GM21447 (cell line): Measurements from ENCODE around the gene TPBGL.
"Not testable (repeated sequence)": the region's sequence is repeated elsewhere in the genome, so short reads cannot be mapped to it uniquely, and the experiment has no call there.

Source experiments
- ATAC-seq: cut with Tn5 transposase; IDR thresholded peaks from one replicate; pipeline ENCODE4 v1.9.1; 2021; ENCODE audit not compliant: unreplicated experiment

Gene TPBGL

DNA sequence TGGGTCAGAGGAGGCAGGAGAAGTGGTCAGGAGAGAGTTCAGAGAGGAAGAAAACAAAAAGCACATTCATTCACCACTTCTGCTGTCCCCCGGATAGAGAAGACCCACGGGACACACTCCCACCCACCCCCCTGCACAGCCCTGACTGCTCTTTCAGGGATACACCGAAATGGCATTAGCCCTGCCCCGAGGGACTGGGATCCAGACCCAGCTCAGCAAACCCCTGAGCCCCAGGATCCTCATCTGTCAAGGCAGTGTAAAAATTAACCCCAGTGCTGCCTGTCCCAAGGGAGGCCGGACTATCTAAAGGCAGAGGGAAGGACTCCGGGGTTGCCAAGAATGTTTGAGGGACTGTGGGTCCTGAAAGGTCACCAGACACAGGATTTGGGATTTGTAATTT, 31.2 kb downstream of the TPBGL start:
- no peak for ATAC-seq

GRCh38 chr11:75272391-75272790, 31.8 kb downstream of the TPBGL start:
- no peak for ATAC-seq

DNA sequence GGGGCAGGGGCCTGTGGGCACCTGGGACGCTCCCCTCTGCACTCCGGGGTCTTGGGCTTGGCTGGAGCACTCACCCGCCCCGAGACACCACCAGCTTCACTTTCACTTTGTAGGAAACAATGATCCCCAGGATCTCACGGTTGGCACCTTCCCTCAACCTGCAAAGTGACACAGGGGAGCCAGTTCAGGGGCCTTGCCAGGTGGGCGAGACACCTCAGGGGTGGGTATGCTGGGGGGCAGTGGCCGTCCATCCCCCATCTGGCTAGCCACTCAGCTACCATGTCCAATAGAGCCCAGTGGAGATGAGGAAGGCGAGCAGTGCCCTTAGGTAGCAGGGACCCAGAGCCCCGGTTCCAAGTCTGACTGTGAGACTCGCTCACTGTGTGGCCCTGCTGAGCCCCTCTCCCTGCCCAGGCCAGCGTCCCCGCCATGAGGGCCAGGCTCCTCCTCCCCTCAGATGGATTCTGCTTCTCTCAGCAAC, 32.3 kb downstream of the TPBGL start:
- ATAC-seq, result no peak

DNA sequence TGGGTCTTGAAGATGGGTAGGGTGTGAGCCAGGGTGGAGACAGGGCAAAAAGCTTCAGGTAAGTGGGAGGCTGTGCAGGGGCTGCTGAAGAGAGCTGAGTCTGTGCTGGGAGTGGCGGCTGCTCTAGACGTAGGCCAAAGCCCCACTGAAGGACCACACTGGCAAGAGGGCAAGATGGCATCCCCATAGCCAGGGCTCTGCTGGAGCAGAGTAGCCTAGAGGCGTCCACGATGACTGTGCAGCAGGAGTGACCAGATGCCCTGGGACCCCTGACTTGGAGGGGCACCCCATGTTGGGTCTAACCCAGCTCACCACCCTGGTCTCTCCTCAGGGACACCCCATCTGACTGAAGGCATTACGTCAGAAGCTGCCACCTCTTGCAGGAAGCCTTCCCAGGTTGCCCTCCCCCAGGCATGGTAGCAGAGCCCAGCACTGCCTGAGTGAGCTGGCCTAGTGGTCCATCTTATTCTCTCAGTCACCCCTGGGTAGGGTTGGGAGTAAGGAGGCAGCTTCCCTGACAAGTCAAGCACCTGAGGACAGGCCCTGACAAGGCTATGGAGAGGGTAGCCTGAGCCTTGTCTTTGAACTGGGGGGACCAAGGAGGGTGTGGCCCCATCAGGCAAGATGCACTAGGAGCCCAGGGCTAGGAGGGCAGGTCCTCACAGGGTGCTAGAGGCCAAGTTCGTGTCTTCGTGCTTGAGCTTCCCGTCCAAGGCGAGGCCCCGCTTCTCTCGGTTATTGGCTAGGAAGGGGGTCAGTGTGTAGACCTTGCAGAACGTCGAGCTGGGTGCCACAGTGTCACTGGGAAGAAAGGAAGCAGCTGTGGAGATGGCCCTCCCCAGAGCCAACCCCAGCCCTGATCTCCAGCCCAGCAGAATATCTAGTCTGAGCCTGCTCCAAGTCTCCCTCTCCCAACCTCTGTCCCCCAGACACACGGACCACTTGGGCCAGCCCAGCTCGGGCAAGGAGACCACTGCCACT, 33.1 kb downstream of the TPBGL start:
- no peak for ATAC-seq

DNA sequence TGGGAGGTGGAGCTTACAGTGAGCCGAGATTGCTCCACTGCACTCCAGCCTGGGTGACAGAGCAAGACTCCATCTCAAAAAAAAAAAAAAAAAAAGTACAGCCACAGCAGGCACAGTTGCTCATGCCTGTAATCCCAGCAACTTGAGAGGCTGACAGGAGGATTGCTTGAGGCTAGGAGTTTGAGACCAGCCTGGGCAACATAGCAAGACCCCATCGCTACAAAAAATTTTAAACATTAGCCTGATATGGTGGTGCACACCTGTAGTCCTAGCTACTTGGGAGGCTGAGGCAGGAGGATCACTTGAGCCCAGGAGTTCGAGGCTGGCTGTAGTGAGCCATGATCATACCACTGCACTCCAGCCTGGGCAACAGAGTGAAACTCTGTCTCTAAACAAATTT, 34.1 kb downstream of the TPBGL start:
- not testable (repeated sequence) for ATAC-seq

GRCh38 chr11:75275581-75275980, 35.0 kb downstream of the TPBGL start:
- no peak for ATAC-seq

- no peak for ATAC-seq
Observed at GRCh38 chr11:75276186-75276585, 35.6 kb downstream of the TPBGL start.

DNA sequence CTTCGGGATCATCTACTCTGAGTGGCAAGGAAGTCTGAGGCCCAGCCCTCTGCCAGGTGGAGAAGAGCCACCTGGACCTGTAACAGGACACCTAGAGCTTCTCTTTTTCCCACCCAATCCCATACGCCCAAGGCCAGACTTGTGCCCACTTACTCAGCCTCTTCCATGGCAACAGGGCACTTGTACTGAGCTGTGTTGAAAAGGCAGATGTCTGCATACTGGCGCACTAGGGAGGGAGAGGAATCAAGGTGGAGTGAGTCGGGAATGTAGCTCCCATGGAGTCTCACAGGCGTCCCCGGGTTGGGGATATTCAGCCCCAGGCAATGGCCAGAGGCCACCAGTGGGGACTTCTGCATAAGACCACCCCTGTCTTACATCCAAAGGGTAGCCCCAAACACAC, 36.1 kb downstream of the TPBGL start:
- ATAC-seq, result no peak

DNA sequence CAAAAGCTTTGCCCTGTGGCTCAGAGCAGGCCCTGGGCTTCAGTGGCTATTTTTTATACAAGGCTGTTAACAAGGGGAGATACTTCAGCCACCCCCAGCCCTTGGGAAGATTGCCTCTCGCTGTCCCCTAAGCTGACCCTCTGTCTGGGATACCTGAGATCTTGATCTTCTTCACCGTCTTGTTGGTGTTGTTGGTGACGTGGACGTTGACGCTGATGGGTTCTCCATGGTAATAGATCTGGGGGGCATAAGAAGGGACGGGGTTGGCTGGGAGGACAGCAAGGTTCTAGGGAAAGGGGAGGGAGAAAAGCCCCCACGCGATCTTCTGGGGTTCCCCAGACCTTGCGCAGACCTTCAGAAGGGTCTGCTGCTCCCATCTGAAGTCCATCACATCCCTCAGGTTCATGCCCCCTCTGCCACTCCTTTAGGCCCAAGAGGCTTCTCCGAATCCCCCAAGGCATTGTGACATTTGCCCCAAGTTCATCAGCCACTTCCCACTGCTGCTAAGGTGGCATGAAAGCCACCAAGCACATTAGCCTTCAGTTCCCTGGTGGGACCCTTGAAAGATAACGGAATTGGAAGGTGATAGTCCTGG, 36.7 kb downstream of the TPBGL start:
- ATAC-seq, result no peak

DNA sequence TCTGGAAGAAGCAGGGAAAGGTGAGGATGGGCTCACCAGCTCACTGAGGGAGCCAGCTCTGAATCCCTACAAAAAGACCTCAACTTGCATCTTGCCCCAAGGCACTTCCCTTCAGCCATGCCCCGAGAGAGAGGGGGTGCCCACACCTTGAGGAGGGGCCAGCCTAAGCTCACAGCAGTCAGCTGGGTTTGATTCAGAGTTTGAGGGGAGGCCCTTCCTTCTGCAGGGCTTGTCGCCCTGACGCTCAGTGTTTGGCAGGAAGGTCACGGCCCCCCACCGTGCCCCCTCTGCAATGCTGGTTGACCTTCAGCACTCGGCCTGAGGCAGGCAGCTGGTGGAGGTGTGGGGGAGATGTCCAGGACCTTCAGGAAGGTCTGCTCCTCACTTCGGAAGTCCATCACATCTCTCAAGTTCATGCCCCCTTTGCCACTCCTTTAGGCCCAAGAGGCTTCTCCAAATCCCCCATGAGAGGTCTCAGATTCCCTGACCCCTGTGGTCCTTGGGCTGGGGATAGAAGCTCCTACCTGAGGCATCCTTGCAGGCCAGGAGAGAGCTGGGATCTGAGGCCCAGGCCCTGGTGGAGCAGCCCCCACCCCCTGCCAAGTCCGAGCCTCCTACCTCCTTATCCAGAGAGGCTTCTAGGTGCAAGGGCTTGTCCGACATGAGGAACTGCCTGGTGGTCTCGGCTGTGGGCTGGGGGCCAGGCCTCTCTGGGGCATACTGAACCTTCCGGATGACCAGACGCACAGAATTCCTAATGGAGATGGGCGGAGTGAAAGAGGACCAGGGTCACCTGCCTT, 37.6 kb downstream of the TPBGL start:
- no peak for ATAC-seq

GRCh38 chr11:75279273-75279672, 38.7 kb downstream of the TPBGL start:
- no peak for ATAC-seq

GRCh38 chr11:75280227-75280701, 39.7 kb downstream of the TPBGL start:
- no peak for ATAC-seq

DNA sequence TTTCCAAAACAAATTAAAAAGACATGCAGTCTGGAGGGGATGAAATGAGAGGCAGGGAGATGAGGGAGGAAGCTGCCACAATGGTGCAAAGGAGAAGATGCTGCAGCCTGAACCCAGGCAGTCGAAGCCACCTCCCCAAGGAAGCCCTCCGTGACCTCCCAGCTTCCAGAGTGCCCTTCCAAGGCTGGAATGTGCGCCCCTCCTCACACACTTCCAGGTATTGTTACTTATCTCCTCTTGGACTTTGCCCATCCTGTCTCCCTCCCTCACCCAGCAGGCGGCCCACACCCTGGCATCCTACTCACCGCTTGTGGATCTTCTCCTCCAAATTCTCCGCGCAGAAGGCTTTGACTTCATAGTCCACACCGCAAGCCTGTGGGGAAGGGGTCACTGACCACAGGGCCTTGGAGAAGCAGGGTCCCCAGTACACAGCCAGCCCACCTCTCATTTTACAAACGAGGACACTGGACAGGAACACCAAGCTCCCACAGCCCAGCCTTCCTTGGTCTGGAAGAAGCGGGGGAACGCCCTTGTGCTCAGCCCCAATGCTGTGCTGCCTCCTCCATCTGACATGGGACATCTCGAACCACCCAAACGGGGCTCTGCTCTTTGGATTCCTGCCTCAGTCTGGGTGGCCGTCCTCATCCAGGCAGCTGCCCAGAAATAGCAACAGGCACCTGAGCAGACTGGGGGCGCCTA, 40.3 kb downstream of the TPBGL start:
- ATAC-seq, result no peak

GRCh38 chr11:75281469-75282095, 41.0 kb downstream of the TPBGL start:
- ATAC-seq, result no peak

DNA sequence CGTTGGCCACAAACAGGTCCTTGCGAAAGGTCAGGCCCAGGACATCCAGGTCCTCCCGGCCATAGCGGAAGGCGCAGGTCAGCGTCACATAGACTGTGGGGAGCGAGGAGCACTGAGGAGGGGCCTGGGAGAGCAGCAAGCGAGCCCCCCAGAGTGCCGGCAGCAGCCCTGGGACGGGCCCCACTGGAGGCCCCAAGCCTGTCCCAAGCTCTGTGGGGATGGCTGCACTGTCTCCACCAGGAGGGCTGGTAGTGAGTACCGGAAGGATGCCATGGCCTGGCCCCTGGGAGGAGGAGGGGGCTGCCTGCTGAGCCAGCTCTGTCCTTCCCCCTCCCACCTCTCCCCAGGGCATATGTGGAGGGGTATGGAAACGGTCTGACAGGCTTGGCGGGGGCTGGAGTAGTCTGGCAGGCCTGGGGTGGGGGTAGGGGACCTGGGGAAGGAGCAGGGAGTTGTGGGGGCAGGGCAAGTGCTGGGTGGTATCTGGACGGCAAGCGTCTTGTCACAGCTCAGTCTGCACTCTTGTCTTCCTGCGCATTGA, 42.9 kb downstream of the TPBGL start:
- no peak for ATAC-seq

DNA sequence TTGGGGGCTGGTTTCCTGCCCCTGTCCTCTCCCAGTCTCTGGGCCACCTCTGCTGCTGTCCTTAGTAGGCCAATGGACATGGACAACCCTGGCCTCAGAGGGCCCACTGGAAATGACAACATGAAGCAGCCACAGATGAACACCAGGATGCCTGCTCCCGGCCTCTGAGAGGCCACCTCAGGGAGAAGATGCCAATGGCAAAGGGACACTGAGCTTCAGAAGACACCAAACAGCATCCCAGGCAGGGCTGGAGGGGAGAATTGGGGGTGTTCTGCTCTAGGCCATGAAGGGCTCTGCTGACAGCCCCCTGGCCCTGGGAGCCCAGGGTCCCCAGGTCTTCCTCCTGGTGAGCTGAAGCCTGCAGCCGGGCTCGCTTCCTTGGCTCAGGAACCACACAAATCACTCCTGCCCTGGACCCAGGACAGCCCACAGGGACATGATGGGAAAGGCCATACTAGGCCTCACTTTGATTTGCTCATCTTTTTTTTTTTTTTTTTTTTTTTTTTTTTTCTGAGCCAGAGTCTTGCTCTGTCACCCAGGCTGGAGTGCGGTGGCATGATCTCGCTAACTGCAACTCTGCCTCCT, 45.3 kb downstream of the TPBGL start:
- ATAC-seq, result no peak

DNA sequence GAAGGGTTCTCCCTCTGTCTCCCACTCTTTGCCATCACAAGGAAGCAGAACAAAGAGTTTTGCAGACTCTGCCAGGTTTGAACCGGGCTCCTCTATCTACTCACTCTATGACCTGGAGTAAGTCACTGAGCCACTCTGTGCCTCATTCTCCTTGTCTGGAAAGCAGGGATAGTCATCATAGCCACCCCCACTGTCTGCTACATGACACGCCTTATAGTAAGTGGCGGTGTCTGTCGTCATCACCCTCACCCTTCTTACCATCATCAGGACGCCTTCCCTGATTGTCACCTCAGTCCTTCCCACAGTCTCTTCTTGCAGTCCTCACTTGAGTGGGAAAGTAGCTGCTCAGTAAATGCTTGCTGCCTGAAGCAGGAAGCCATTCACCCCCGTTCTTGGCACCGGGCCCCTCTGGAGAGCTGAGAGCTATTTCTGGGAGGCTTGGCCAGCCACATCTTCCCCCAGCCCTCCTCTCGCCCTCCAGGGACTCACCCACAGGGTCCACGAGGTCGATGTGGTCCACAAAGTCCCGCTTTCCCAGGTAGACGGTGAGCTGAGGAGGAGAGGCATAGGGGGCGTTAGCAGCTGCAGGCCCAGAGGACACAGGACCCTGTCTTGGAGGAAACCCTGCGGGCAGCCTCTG, 46.4 kb downstream of the TPBGL start:
- no peak for ATAC-seq

GRCh38 chr11:75287579-75287978, 47.0 kb downstream of the TPBGL start:
- ATAC-seq, result no peak

DNA sequence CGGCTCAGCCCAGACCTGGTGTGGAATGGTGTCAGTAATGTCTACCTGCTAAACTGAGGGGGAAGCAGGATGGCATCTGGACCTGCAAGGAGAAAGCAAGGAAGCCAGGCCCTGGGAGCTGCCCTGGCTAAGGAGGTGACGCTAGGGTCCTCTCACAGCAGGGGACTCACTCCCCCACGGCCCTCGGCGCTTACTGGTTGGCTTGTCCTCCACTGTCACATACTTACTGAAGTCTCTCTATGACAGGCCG, 48.9 kb downstream of the TPBGL start:
- no peak for ATAC-seq
